ENCODE results near the gene PIK3CD. TPM values are rescaled to one million over a fixed set of nuclear protein-coding genes. Genes with fewer than 3 reads are reported as not detected.

The PIK3CD gene
- polyA plus RNA-seq, 1 donor from 2014 or later: 4.2 TPM

DNA sequence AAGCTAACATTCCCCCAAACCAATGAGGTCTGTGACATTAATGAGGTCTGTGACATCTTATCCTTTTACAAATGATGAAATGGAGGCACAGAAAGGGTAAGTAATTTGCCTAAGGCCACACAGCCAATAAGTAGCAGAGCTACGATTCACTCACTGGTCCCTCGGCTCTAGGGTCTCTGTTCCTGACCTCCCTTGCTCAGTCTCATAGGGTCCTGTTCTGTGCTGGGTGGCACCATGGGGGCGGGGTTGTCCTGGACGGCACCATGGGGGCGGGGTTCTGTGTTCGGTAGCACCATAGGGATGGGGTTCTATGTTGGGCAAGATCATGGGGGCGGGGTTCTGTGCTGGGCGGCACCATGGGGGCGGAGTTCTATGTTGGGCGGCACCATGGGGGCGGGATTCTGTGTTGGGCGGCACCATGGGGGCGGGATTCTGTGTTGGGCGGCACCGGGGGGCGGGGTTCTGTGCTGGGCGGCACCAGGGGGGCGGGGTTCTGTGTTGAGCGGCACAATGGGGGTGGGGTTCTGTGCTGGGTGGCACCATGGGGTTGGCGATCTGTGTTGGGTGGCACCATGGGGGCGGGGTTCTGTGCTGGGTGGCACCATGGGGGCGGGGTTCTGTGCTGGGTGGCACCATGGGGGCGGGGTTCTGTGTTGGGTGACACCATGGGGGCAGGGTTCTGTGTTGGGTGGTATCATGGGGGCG lies 116.6 kb downstream of the PIK3CD start:
- no peaks in the 10 kb centered on the region for H3F3A ChIP-seq (ENCODE audit: insufficient read depth, low read length, poor library complexity, severe bottlenecking)
- no peak overlapping the region for H3K27ac ChIP-seq (ENCODE audit: low read length)
- no peak overlapping the region for H3K4me3 ChIP-seq (ENCODE audit: low read length)
- no peaks in the 10 kb centered on the region for H3K36me3 ChIP-seq (ENCODE audit: insufficient read depth, low read length)
- no peaks in the 10 kb centered on the region for H3K9me2 ChIP-seq (ENCODE audit: insufficient read depth, low read length)
- no peaks in the 10 kb centered on the region for H4K20me1 ChIP-seq (ENCODE audit: insufficient read depth)
- H3K4me2 ChIP-seq (ENCODE audit: low read length): no peak overlapping the region
- H3K27me3 ChIP-seq (ENCODE audit: insufficient read depth, low read depth, low read length): no peaks in the 10 kb centered on the region
- H3K9me3 ChIP-seq (ENCODE audit: low read length): no peaks in the 10 kb centered on the region
- no peak overlapping the region for H2AFZ ChIP-seq (ENCODE audit: low read depth, low read length)
- no peak overlapping the region for H3K9ac ChIP-seq (ENCODE audit: low read length)
- TF ChIP-seq RAD21 (conservative IDR thresholded peaks at IDR 0.05): no peak
- H3K79me2 ChIP-seq (replicated peaks; ENCODE audit: insufficient read depth, low read length): peaks cover 4% of the 10 kb centered on the region

DNA sequence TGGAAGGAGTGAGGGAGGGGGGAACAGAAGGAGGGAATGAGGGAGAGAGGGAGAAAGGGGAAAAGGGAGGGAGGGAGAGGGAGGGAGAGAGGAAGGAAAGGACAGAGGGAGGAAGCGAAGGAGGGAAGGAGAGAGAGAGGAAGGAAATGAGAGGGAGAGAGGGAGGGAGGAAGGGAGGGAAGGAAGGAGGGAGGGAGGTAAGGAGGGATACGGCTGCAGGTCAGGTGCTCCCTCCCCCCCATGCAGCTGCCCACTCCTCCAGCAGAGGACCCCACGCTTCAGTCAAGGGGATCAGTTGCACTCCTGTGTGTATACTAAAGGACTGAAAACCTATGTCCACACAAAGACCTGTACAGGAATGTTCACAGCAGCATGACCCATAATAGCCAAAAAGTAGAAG lies 117.5 kb downstream of the PIK3CD start:
- H3K79me2 ChIP-seq (replicated peaks; ENCODE audit: insufficient read depth, low read length): peaks cover 4% of the 10 kb centered on the region
- H3K27ac ChIP-seq (ENCODE audit: low read length): no peak overlapping the region
- H3K4me2 ChIP-seq (ENCODE audit: low read length): no peak overlapping the region
- no peaks in the 10 kb centered on the region for H3K9me3 ChIP-seq (ENCODE audit: low read length)
- H3F3A ChIP-seq (ENCODE audit: insufficient read depth, low read length, poor library complexity, severe bottlenecking): no peaks in the 10 kb centered on the region
- no peak overlapping the region for H3K9ac ChIP-seq (ENCODE audit: low read length)
- H2AFZ ChIP-seq (ENCODE audit: low read depth, low read length): no peak overlapping the region
- H3K9me2 ChIP-seq (ENCODE audit: insufficient read depth, low read length): no peaks in the 10 kb centered on the region
- no peak overlapping the region for H3K4me3 ChIP-seq (ENCODE audit: low read length)
- H3K36me3 ChIP-seq (ENCODE audit: insufficient read depth, low read length): no peaks in the 10 kb centered on the region
- H4K20me1 ChIP-seq (ENCODE audit: insufficient read depth): no peaks in the 10 kb centered on the region
- TF ChIP-seq EP300 (conservative IDR thresholded peaks at IDR 0.05; ENCODE audit: poor library complexity, severe bottlenecking) (no peak), TAF1 (IDR thresholded peaks at IDR 0.05; ENCODE audit: low read depth) (no peak), SMC3 (conservative IDR thresholded peaks at IDR 0.05; ENCODE audit: poor library complexity) (no peak), RAD21 (conservative IDR thresholded peaks at IDR 0.05) (no peak), EZH2 (IDR thresholded peaks at IDR 0.05; ENCODE audit: borderline replicate concordance, insufficient read depth, low read length, poor library complexity, severe bottlenecking) (no peak), MXI1 (conservative IDR thresholded peaks at IDR 0.05; ENCODE audit: poor library complexity, severe bottlenecking) (no peak), POLR2AphosphoS5 (IDR thresholded peaks at IDR 0.05) (no peak)
- TF ChIP-seq, protein P1, sequence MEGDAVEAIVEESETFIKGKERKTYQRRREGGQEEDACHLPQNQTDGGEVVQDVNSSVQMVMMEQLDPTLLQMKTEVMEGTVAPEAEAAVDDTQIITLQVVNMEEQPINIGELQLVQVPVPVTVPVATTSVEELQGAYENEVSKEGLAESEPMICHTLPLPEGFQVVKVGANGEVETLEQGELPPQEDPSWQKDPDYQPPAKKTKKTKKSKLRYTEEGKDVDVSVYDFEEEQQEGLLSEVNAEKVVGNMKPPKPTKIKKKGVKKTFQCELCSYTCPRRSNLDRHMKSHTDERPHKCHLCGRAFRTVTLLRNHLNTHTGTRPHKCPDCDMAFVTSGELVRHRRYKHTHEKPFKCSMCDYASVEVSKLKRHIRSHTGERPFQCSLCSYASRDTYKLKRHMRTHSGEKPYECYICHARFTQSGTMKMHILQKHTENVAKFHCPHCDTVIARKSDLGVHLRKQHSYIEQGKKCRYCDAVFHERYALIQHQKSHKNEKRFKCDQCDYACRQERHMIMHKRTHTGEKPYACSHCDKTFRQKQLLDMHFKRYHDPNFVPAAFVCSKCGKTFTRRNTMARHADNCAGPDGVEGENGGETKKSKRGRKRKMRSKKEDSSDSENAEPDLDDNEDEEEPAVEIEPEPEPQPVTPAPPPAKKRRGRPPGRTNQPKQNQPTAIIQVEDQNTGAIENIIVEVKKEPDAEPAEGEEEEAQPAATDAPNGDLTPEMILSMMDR (IDR thresholded peaks at IDR 0.05; ENCODE audit: poor library complexity, severe bottlenecking): no peak
- TF ChIP-seq, protein P2, sequence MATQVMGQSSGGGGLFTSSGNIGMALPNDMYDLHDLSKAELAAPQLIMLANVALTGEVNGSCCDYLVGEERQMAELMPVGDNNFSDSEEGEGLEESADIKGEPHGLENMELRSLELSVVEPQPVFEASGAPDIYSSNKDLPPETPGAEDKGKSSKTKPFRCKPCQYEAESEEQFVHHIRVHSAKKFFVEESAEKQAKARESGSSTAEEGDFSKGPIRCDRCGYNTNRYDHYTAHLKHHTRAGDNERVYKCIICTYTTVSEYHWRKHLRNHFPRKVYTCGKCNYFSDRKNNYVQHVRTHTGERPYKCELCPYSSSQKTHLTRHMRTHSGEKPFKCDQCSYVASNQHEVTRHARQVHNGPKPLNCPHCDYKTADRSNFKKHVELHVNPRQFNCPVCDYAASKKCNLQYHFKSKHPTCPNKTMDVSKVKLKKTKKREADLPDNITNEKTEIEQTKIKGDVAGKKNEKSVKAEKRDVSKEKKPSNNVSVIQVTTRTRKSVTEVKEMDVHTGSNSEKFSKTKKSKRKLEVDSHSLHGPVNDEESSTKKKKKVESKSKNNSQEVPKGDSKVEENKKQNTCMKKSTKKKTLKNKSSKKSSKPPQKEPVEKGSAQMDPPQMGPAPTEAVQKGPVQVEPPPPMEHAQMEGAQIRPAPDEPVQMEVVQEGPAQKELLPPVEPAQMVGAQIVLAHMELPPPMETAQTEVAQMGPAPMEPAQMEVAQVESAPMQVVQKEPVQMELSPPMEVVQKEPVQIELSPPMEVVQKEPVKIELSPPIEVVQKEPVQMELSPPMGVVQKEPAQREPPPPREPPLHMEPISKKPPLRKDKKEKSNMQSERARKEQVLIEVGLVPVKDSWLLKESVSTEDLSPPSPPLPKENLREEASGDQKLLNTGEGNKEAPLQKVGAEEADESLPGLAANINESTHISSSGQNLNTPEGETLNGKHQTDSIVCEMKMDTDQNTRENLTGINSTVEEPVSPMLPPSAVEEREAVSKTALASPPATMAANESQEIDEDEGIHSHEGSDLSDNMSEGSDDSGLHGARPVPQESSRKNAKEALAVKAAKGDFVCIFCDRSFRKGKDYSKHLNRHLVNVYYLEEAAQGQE (IDR thresholded peaks at IDR 0.05; ENCODE audit: borderline replicate concordance): no peak
- H3K27me3 ChIP-seq (ENCODE audit: insufficient read depth, low read depth, low read length): no peaks in the 10 kb centered on the region
